CD4-positive, CD25-positive, alpha-beta regulatory T cell (primary cell): ENCODE data around the gene RELCH. TPM values are rescaled to one million over a fixed set of nuclear protein-coding genes. Genes with fewer than 3 reads are reported as not detected.
A peak's percentile ranks its signal among the peaks of the same experiment; 100 is the strongest.

Source experiments
- ATAC-seq, 2 donors: fragments of 150-1000 bp; cut with Tn5 transposase; one replicate each; pipeline ENCODE4 v1.10.0; 2021; ENCODE audit warnings: low read depth in 2 of 2, moderate number of reproducible peaks in 2 of 2, moderate library complexity in 1 of 2
- DNase-seq, 3 donors: peaks; one replicate each; pipeline versions ENCODE4 v3.0.0 to v3.0.0-alpha.2; 2012 to 2022; ENCODE audit warnings: mixed read lengths in 1 of 3
- H3K27ac ChIP-seq: one replicate; pipeline ENCODE4 v1.7.0; 2013; ENCODE audit warnings: mild to moderate bottlenecking, low read length; ENCODE audit not compliant: insufficient read depth, poor library complexity, severe bottlenecking
- H3K27me3 ChIP-seq: one replicate; pipeline ENCODE4 v1.7.0; 2013; ENCODE audit warnings: low read length; ENCODE audit not compliant: control insufficient read depth, insufficient read depth
- H3K36me3 ChIP-seq: one replicate; pipeline ENCODE4 v1.7.0; 2013; ENCODE audit warnings: mild to moderate bottlenecking, low read length, moderate library complexity; ENCODE audit not compliant: control insufficient read depth, insufficient read depth
- H3K4me1 ChIP-seq: 2 replicates; pipeline ENCODE4 v1.7.0; 2013; ENCODE audit warnings: mild to moderate bottlenecking, low read length; ENCODE audit not compliant: insufficient read depth, control insufficient read depth, poor library complexity, severe bottlenecking
- H3K4me3 ChIP-seq: one replicate; pipeline ENCODE4 v1.7.0; 2013; ENCODE audit warnings: low read depth, mild to moderate bottlenecking, low read length, moderate library complexity
- H3K9me3 ChIP-seq, 2 experiments: 1 replicate in 1 of 2; 2 replicates in 1 of 2; pipeline ENCODE4 v1.7.0; 2013; ENCODE audit warnings: low read length in 2 of 2, mild to moderate bottlenecking in 1 of 2, moderate library complexity in 1 of 2; ENCODE audit not compliant: control insufficient read depth in 2 of 2
- H3K27ac Mint-ChIP-seq, 3 donors: one replicate each; pipeline ENCODE4 v1.8.0; 2020 to 2022; ENCODE audit warnings: mild to moderate bottlenecking in 3 of 3, mixed read lengths in 3 of 3, moderate library complexity in 2 of 3
- H3K27me3 Mint-ChIP-seq: one replicate; pipeline ENCODE4 v1.8.0; 2022; ENCODE audit warnings: mild to moderate bottlenecking, mixed read lengths
- H3K36me3 Mint-ChIP-seq: one replicate; pipeline ENCODE4 v1.8.0; 2020; ENCODE audit warnings: mixed read lengths
- H3K4me1 Mint-ChIP-seq, 4 donors: one replicate each; pipeline ENCODE4 v1.8.0; 2020 to 2022; ENCODE audit warnings: mixed read lengths in 4 of 4, mild to moderate bottlenecking in 1 of 4
- H3K4me3 Mint-ChIP-seq, 4 donors: one replicate each; pipeline ENCODE4 v1.8.0; 2020 to 2022; ENCODE audit warnings: mild to moderate bottlenecking in 4 of 4, mixed read lengths in 4 of 4, moderate library complexity in 3 of 4
- H3K9me3 Mint-ChIP-seq, 7 donors: one replicate each; pipeline ENCODE4 v1.8.0; 2020 to 2022; ENCODE audit warnings: mixed read lengths in 7 of 7, mild to moderate bottlenecking in 3 of 7, moderate library complexity in 2 of 7
- polyA plus RNA-seq, 4 donors: library from polyadenylated mRNA; unstranded; fragments of 300-500 nt; fragmentation: Illumina TruSeq; gene quantifications; one replicate each; pipeline ENCODE4 v1.2.3, GENCODE V29; 2021
- total RNA-seq: library from RNA; stranded (reverse); gene quantifications from one replicate; pipeline ENCODE4 v1.2.3, GENCODE V29; 2022

The RELCH gene
- total and polyA plus RNA-seq, 5 donors from 2014 or later = 7.6 to 76.5 (median 9.3) TPM

DNA sequence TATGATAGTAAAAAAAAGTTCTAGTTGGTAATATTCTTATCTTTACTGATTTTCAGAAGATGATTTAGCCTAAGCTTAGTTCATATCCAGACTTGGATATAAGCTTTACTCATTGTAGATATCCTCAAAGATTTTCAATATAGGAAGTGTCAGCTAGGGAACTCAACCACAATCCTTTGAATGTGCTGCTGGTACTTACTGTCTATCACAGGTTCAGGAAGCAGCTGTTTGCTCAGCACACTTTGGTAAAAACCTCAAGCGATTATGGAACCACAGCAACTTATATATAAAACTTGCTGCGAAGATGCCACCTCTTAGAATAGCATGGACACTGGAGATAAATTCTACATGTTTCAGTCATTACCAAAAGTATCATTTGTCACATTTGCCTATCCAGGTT lies 77.9 kb downstream of the RELCH start:
- no peak overlapping the region for H3K27ac Mint-ChIP-seq
- no peak for DNase-seq
- H3K36me3 ChIP-seq = peaks cover 87% of the 10 kb centered on the region
- no peak overlapping the region for H3K27ac ChIP-seq
- H3K9me3 ChIP-seq = no peaks in the 10 kb centered on the region
- H3K27me3 ChIP-seq = no peaks in the 10 kb centered on the region
- H3K4me3 ChIP-seq = no peak overlapping the region
- H3K4me1 ChIP-seq = no peaks in the 10 kb centered on the region
- no peaks in the 10 kb centered on the region for H3K9me3 Mint-ChIP-seq
- no peaks in the 10 kb centered on the region for H3K27me3 Mint-ChIP-seq
- no peak for ATAC-seq
- no peak overlapping the region for H3K4me3 Mint-ChIP-seq
- H3K36me3 Mint-ChIP-seq = peaks cover 34% of the 10 kb centered on the region
- H3K4me1 Mint-ChIP-seq = peaks cover 0 to 5% (median 0%) of the 10 kb centered on the region in 4 donors

DNA sequence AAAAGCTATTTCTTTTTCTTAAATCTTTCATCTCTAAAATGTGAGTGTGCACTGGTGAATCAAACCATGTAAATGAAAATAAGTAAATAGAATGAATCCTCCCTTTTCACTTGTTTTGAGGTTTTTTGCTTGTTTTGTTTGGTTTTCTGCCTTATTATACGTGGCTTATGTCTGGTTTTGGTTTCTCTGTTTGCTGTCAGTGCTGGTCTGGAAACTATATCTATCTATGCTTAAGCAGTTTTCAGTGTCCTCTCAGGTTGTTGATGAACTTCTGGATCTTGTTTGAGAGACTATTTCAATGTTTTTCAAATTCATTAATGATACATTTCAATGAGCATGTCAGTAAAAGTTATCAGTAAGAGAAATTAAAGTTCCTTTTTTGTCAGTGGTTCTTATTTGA lies 90.0 kb downstream of the RELCH start:
- ATAC-seq (no peak), DNase-seq (no peak)
- Histone ChIP-seq H3K27me3 (no peaks in the 10 kb centered on the region), H3K27ac (no peak overlapping the region), H3K36me3 (peaks cover 69% of the 10 kb centered on the region), H3K4me1 (no peaks in the 10 kb centered on the region), H3K4me3 (no peak overlapping the region), H3K9me3 (no peaks in the 10 kb centered on the region)
- H3K27ac Mint-ChIP-seq = peak overlapping the region in 1 of 3 donors; percentile 92
- peaks cover 0 to 12% (median 4%) of the 10 kb centered on the region in 4 donors for H3K4me1 Mint-ChIP-seq
- peaks cover 21% of the 10 kb centered on the region for H3K36me3 Mint-ChIP-seq
- no peak overlapping the region for H3K4me3 Mint-ChIP-seq
- H3K27me3 Mint-ChIP-seq = no peaks in the 10 kb centered on the region
- H3K9me3 Mint-ChIP-seq = no peaks in the 10 kb centered on the region

DNA sequence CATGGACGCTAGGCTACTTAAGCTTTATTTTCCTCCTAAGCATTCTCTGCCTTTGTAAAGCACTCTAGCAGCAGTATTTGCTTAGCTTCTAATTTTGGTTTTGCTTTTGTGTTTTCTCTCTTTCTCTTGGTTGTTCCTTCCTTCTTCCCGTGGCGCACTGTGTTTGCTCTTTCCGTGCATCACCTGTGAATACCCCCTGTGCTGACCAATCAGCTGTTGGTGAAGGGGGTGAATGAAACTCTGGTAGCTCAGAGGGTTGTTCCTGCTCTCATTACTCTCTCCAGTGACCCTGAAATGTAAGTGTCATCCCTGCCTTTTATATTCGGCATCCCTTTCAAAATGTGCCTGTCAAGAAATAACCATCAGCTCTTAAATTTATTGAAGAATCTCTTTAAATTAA lies 92.5 kb downstream of the RELCH start:
- peaks cover 66% of the 10 kb centered on the region for H3K36me3 ChIP-seq
- no peak overlapping the region for H3K4me3 Mint-ChIP-seq
- H3K27ac ChIP-seq = no peak overlapping the region
- no peaks in the 10 kb centered on the region for H3K27me3 ChIP-seq
- H3K4me1 Mint-ChIP-seq = peaks cover 0 to 12% (median 5%) of the 10 kb centered on the region in 4 donors
- no peaks in the 10 kb centered on the region for H3K27me3 Mint-ChIP-seq
- H3K36me3 Mint-ChIP-seq = peaks cover 37% of the 10 kb centered on the region
- H3K4me1 ChIP-seq = no peaks in the 10 kb centered on the region
- H3K9me3 Mint-ChIP-seq = no peaks in the 10 kb centered on the region
- H3K27ac Mint-ChIP-seq = no peak overlapping the region
- ATAC-seq = no peak
- no peak overlapping the region for H3K4me3 ChIP-seq
- DNase-seq = no peak
- no peaks in the 10 kb centered on the region for H3K9me3 ChIP-seq

DNA sequence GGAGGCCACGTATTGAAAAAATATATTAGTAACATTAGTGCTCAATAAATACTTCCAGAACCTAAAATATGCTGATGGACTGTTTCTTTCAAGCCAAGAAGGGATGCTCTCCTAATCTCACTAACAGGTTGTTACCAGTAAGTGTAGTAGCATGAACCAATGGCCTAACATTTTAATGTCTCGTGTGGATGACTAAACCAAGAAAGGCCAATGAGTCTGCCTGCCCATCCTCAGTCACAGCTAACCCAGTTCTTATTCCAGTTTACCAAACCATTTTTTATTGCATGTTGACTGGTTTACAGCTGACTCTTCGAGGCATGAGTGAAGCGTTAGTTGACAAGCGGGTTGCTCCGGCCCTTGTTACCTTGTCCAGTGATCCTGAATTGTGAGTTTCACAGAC lies 93.0 kb downstream of the RELCH start:
- Mint-ChIP-seq H3K36me3 (peaks cover 40% of the 10 kb centered on the region), H3K9me3 (no peaks in the 10 kb centered on the region), H3K27me3 (no peaks in the 10 kb centered on the region), H3K4me1 (peaks cover 0 to 12% (median 5%) of the 10 kb centered on the region in 4 donors), H3K4me3 (no peak overlapping the region), H3K27ac (no peak overlapping the region)
- Histone ChIP-seq H3K27me3 (no peaks in the 10 kb centered on the region), H3K36me3 (peaks cover 65% of the 10 kb centered on the region), H3K4me3 (no peak overlapping the region), H3K27ac (no peak overlapping the region), H3K9me3 (no peaks in the 10 kb centered on the region), H3K4me1 (no peaks in the 10 kb centered on the region)
- DNase-seq (no peak), ATAC-seq (no peak)

DNA sequence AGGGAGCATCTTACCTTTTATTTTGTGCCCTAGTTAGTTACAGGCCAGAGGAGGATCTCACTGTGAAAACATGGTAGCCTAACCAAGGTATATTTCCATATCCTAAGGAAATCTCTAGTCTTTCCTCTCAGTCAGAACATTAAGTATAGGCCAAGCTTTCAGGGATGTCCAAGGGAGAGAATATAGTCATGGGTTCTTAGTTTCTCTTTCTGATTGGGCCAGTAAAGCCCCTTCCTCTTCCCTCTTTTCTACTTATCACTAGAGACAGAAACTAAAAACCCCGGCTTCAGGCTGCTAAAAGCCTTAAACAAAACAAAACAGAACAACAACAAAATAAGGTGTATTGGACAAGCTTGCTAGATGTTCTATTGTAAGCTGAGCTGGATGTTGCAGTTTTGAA lies 93.7 kb downstream of the RELCH start:
- Histone ChIP-seq H3K27me3 (no peaks in the 10 kb centered on the region), H3K27ac (no peak overlapping the region), H3K4me1 (no peaks in the 10 kb centered on the region), H3K36me3 (peaks cover 62% of the 10 kb centered on the region), H3K4me3 (no peak overlapping the region), H3K9me3 (no peaks in the 10 kb centered on the region)
- Mint-ChIP-seq H3K9me3 (no peaks in the 10 kb centered on the region), H3K4me3 (no peak overlapping the region), H3K4me1 (peaks cover 0 to 11% (median 5%) of the 10 kb centered on the region in 4 donors), H3K27ac (peak overlapping the region in 1 of 3 donors; percentile 3), H3K27me3 (no peaks in the 10 kb centered on the region), H3K36me3 (peaks cover 45% of the 10 kb centered on the region)
- no peak for ATAC-seq
- DNase-seq = no peak

DNA sequence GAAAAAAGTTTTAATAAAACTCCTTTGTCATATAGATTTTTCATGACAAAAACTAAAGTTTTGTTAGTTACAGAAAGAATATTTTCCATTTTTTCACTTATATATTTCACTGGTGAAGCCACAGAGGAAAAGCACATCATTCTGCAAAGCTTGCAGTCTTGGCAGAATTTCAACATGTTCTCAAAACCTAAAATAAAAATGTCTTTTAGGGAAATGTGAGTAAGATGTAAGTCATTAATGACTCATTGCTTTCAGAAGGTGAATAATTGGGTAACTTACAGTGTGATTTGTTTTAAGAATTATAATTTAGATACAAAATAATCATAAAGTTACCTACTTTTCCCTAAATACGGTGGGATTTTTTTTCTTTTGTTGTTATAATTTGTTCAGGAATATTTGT lies 94.6 kb downstream of the RELCH start:
- ATAC-seq (no peak), DNase-seq (peak in 1 of 3 donors; percentile 5)
- no peaks in the 10 kb centered on the region for H3K9me3 Mint-ChIP-seq
- peaks cover 43% of the 10 kb centered on the region for H3K36me3 Mint-ChIP-seq
- no peak overlapping the region for H3K27ac ChIP-seq
- no peaks in the 10 kb centered on the region for H3K9me3 ChIP-seq
- no peak overlapping the region for H3K4me3 ChIP-seq
- H3K27me3 Mint-ChIP-seq = no peaks in the 10 kb centered on the region
- no peaks in the 10 kb centered on the region for H3K27me3 ChIP-seq
- peaks cover 0 to 9% (median 4%) of the 10 kb centered on the region in 4 donors for H3K4me1 Mint-ChIP-seq
- H3K27ac Mint-ChIP-seq = no peak overlapping the region
- H3K4me1 ChIP-seq = no peaks in the 10 kb centered on the region
- H3K36me3 ChIP-seq = peaks cover 65% of the 10 kb centered on the region
- H3K4me3 Mint-ChIP-seq = no peak overlapping the region

DNA sequence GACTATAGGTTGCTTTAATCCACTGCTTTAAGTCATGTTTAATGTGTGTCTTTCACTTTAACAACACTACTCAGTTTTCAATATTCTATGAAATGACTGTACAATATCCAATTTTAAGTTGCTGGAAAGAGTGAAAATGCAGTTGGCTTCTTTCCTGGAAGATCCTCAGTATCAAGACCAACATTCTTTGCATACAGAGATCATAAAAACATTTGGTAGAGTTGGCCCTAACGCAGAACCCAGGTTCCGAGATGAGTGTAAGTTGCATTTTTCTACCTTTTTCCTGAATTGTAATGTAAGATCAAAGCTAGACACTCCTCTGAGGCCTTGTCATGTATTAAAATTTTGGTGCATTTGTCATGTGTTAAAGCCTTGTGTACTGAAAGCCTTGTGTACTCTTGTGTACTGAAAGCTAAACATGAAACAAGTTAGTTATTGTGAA lies 95.2 kb downstream of the RELCH start:
- no peak for ATAC-seq
- no peak overlapping the region for H3K27ac ChIP-seq
- H3K9me3 ChIP-seq = no peaks in the 10 kb centered on the region
- H3K4me1 ChIP-seq = no peaks in the 10 kb centered on the region
- H3K36me3 ChIP-seq = peaks cover 65% of the 10 kb centered on the region
- Mint-ChIP-seq H3K4me1 (peaks cover 0 to 4% (median 2%) of the 10 kb centered on the region in 4 donors), H3K36me3 (peaks cover 43% of the 10 kb centered on the region), H3K27me3 (no peaks in the 10 kb centered on the region), H3K9me3 (no peaks in the 10 kb centered on the region), H3K4me3 (no peak overlapping the region), H3K27ac (no peak overlapping the region)
- no peak for DNase-seq
- no peak overlapping the region for H3K4me3 ChIP-seq
- H3K27me3 ChIP-seq = no peaks in the 10 kb centered on the region

DNA sequence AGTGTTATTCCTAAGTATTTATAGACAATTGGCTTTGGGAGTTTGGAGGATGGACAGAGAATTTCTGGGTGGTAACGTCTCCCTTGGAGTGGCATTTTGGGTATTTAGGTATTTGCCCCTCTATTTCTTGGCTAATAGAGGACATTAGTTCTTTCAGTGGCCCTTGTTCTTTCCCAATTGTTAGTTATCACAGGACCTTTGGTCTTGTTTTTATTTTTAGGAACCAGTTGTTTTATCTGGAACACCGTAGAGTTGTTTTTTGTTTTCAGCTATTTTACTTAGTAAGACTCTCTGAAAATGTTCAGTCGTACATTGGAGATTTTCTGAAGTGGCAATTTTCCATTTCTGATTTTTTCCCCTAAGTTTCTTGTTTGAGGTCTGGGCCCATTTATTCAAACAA lies 97.6 kb downstream of the RELCH start:
- no peak for ATAC-seq
- no peak overlapping the region for H3K4me3 ChIP-seq
- no peaks in the 10 kb centered on the region for H3K4me1 ChIP-seq
- peaks cover 0 to 5% (median 2%) of the 10 kb centered on the region in 4 donors for H3K4me1 Mint-ChIP-seq
- H3K9me3 Mint-ChIP-seq = no peaks in the 10 kb centered on the region
- H3K27me3 ChIP-seq = no peaks in the 10 kb centered on the region
- no peak overlapping the region for H3K4me3 Mint-ChIP-seq
- H3K9me3 ChIP-seq = no peaks in the 10 kb centered on the region
- H3K36me3 ChIP-seq = peaks cover 68% of the 10 kb centered on the region
- H3K27ac Mint-ChIP-seq = peak overlapping the region in 2 of 3 donors; percentile 9 to 23
- H3K27me3 Mint-ChIP-seq = no peaks in the 10 kb centered on the region
- H3K27ac ChIP-seq = no peak overlapping the region
- peaks cover 60% of the 10 kb centered on the region for H3K36me3 Mint-ChIP-seq
- no peak for DNase-seq
